ENCODE data around the gene CLRN1.

DNA sequence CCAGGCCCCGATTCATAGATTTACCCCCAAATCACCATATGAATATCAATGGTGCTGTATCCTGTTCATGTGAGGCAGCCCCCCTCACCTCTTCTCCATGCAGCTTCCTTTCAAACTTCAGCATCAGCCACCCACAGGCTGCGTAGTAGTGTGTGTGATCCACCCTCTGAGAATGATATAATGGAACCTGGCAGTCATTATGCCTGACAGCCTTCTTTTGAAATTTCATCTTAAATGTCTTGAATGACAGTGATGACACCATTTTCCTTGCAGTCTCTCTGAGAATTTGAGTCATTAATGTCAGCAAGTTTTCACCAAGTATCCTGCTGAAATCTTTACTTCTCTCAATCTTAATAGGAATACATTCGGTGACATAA, 3.5 kb upstream of the CLRN1 start:
- TF ChIP-seq, protein P1, sequence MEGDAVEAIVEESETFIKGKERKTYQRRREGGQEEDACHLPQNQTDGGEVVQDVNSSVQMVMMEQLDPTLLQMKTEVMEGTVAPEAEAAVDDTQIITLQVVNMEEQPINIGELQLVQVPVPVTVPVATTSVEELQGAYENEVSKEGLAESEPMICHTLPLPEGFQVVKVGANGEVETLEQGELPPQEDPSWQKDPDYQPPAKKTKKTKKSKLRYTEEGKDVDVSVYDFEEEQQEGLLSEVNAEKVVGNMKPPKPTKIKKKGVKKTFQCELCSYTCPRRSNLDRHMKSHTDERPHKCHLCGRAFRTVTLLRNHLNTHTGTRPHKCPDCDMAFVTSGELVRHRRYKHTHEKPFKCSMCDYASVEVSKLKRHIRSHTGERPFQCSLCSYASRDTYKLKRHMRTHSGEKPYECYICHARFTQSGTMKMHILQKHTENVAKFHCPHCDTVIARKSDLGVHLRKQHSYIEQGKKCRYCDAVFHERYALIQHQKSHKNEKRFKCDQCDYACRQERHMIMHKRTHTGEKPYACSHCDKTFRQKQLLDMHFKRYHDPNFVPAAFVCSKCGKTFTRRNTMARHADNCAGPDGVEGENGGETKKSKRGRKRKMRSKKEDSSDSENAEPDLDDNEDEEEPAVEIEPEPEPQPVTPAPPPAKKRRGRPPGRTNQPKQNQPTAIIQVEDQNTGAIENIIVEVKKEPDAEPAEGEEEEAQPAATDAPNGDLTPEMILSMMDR (IDR thresholded peaks at IDR 0.05): no peak
- no peak for TF ChIP-seq POLR2A (IDR thresholded peaks at IDR 0.05)
